HG03469 (cell line): ENCODE measurements around the gene DAB2IP.

Experiments
- ATAC-seq: cut with Tn5 transposase; IDR thresholded peaks from one replicate; pipeline ENCODE4 v1.9.1; 2021; ENCODE audit warnings: mild to moderate bottlenecking, moderate library complexity, moderate number of reproducible peaks; ENCODE audit not compliant: unreplicated experiment

DAB2IP gene

GRCh38 chr9:121683652-121684051, 32.2 kb downstream of the DAB2IP start:
- no peak for ATAC-seq

- ATAC-seq = no peak
These were observed 33.1 kb downstream of the DAB2IP start for GRCh38 chr9:121684381-121685145.

- no peak for ATAC-seq
These were observed 33.8 kb downstream of the DAB2IP start for GRCh38 chr9:121685146-121685794.

GRCh38 chr9:121685795-121686377, 34.5 kb downstream of the DAB2IP start:
- ATAC-seq = no peak

GRCh38 chr9:121686930-121687541, 35.6 kb downstream of the DAB2IP start:
- no peak for ATAC-seq

GRCh38 chr9:121688146-121688680, 36.8 kb downstream of the DAB2IP start:
- no peak for ATAC-seq

- no peak for ATAC-seq
These were observed 37.2 kb downstream of the DAB2IP start for GRCh38 chr9:121688681-121689080.

GRCh38 chr9:121689461-121690157, 38.2 kb downstream of the DAB2IP start:
- ATAC-seq = no peak

- no peak for ATAC-seq
These were observed 38.9 kb downstream of the DAB2IP start for GRCh38 chr9:121690316-121690715.

- ATAC-seq = no peak
These were observed 39.3 kb downstream of the DAB2IP start for GRCh38 chr9:121690766-121691165.

GRCh38 chr9:121691890-121692289, 40.5 kb downstream of the DAB2IP start:
- ATAC-seq = no peak

- ATAC-seq = no peak
These were observed 41.4 kb downstream of the DAB2IP start for GRCh38 chr9:121692606-121693387.

GRCh38 chr9:121693388-121693670, 41.9 kb downstream of the DAB2IP start:
- ATAC-seq = no peak

- ATAC-seq = no peak
These were observed 42.6 kb downstream of the DAB2IP start for GRCh38 chr9:121694001-121694400.

GRCh38 chr9:121694600-121694999, 43.2 kb downstream of the DAB2IP start:
- no peak for ATAC-seq

- no peak for ATAC-seq
These were observed 45.5 kb downstream of the DAB2IP start for GRCh38 chr9:121696930-121697329.

- ATAC-seq = no peak
These were observed 47.5 kb downstream of the DAB2IP start for GRCh38 chr9:121698627-121699570.

GRCh38 chr9:121699571-121700164, 48.2 kb downstream of the DAB2IP start:
- no peak for ATAC-seq
